Measurements from ENCODE around the gene HOXC13. TPM values are rescaled to one million over a fixed set of nuclear protein-coding genes. Genes with fewer than 3 reads are reported as not detected.

Gene HOXC13
- total and polyA plus RNA-seq, 2 experiments from 2014 or later = 0.10 TPM; not detected in 1

DNA sequence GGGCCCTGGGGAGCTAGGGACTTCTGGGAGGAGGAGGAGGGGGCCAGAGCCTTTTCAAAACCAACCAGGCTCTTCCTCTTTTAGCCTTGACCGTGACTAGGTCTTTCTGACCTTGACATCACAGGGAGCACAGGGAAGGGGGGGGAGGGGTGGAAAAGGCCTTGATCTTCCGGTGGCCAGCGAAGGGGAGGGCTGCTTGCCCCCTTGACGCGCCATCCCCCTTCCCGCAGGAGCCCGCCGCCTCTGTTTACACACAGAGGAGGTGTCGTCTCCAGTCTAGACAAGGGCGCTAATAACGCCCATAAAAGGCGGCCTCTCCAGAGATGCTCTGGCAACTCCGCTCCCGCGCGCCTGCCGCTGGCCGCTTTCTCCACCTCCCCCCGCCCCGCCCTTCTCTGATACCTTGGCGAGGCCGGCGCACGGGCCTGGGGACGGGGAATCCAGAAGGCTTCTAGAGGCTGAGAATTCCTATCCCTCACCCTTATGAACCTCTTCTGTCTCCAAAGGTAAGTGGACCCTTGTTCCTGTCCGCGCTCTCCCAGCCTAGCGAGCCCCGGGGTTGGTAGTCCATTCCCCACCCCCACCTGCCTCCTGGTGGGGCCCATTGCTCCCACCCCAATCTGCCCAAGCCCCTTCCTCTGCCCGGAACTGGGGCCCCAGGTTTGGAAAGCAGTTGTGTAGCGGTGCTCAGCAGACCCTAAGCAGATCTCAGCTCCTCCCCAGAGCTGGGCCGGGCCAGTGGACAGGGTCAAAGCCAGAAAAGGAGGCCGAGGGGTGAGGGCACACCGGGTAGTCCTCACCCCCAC is 11.2 kb downstream of the HOXC13 start:
- H3K36me3 Mint-ChIP-seq (ENCODE audit: low read depth) = peaks cover 3% of the 10 kb centered on the region; the same call in 1 of the 3 replicates
- H2AFZ ChIP-seq = no peak overlapping the region
- H3K4me2 ChIP-seq = peak overlapping the region; percentile 69
- peaks cover 100% of the 10 kb centered on the region for H3K27me3 Mint-ChIP-seq (ENCODE audit: insufficient read depth, low read depth, poor library complexity)
- H4K20me1 ChIP-seq (replicated peaks; ENCODE audit: insufficient read depth) = peaks cover 80% of the 10 kb centered on the region
- H3K36me3 ChIP-seq (ENCODE audit: insufficient read depth) = no peaks in the 10 kb centered on the region
- DNase-seq (ENCODE audit: low spot score) = peak; percentile 81
- TF ChIP-seq EZH2 (IDR thresholded peaks at IDR 0.05; ENCODE audit: low read depth, unreplicated experiment) (peak; percentile 84), STAT1 (IDR thresholded peaks at IDR 0.05; ENCODE audit: unreplicated experiment) (no peak), EZH2phosphoT487 (IDR thresholded peaks at IDR 0.05; ENCODE audit: unreplicated experiment) (peak; percentile 30), NANOG (IDR thresholded peaks at IDR 0.05; ENCODE audit: borderline replicate concordance) (no peak)
- TF ChIP-seq, protein P1, sequence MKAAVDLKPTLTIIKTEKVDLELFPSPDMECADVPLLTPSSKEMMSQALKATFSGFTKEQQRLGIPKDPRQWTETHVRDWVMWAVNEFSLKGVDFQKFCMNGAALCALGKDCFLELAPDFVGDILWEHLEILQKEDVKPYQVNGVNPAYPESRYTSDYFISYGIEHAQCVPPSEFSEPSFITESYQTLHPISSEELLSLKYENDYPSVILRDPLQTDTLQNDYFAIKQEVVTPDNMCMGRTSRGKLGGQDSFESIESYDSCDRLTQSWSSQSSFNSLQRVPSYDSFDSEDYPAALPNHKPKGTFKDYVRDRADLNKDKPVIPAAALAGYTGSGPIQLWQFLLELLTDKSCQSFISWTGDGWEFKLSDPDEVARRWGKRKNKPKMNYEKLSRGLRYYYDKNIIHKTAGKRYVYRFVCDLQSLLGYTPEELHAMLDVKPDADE (IDR thresholded peaks at IDR 0.05) = 0 out of 2 replicates have a peak, but pooled peaks have one; percentile 23
- H3K27me3 ChIP-seq (ENCODE audit: insufficient read depth) = peaks cover 100% of the 10 kb centered on the region
- H3K27ac ChIP-seq (ENCODE audit: low read depth) = no peak overlapping the region
- peaks cover 26% of the 10 kb centered on the region for H3K4me1 Mint-ChIP-seq
- H3K4me3 Mint-ChIP-seq = no peak overlapping the region; the same call in 2 of the 3 replicates
- no peaks in the 10 kb centered on the region for H3K9me2 ChIP-seq (ENCODE audit: insufficient read depth)
- peaks cover 53% of the 10 kb centered on the region for H3F3A ChIP-seq (replicated peaks; ENCODE audit: low read depth)
- H3K4me3 ChIP-seq = peak overlapping the region; percentile 39; the same call in 1 of the 2 replicates
- H3K9me3 Mint-ChIP-seq = peaks cover 3% of the 10 kb centered on the region; the same call in 1 of the 3 replicates
- ATAC-seq = peak; percentile 10
- H3K27ac Mint-ChIP-seq = no peak overlapping the region
- no peaks in the 10 kb centered on the region for H3K79me2 ChIP-seq (replicated peaks; ENCODE audit: insufficient read depth)
- H3K4me1 ChIP-seq (ENCODE audit: insufficient read depth) = peaks cover 31% of the 10 kb centered on the region

DNA sequence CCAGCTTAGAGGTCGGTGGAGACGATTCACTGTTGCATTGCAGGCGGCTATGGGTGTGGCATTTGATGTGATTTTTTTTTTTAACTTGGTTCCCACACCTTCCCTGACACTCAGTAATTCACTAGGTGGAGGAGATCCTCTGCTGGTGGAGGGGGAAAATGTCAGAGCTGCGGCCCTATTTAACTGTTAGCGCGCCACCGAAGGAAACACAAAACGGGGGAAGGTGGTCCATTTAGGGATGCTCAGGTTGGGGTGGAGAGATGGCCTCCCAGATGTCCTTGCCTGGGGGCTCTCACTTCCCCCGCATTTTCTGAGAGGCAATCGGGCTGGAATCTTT is 11.8 kb downstream of the HOXC13 start:
- Histone ChIP-seq H3K79me2 (replicated peaks; ENCODE audit: insufficient read depth) (no peaks in the 10 kb centered on the region), H3K9me2 (ENCODE audit: insufficient read depth) (no peaks in the 10 kb centered on the region), H3K27me3 (ENCODE audit: insufficient read depth) (peaks cover 100% of the 10 kb centered on the region), H2AFZ (no peak overlapping the region), H3K4me2 (peak overlapping the region; percentile 69; the same call in 1 of the 2 replicates), H3K27ac (ENCODE audit: low read depth) (no peak overlapping the region), H3K4me3 (peak overlapping the region; percentile 39; the same call in 1 of the 2 replicates), H3K4me1 (ENCODE audit: insufficient read depth) (peaks cover 31% of the 10 kb centered on the region), H3K36me3 (ENCODE audit: insufficient read depth) (no peaks in the 10 kb centered on the region), H4K20me1 (replicated peaks; ENCODE audit: insufficient read depth) (peaks cover 78% of the 10 kb centered on the region), H3F3A (replicated peaks; ENCODE audit: low read depth) (peaks cover 52% of the 10 kb centered on the region)
- Mint-ChIP-seq H3K36me3 (ENCODE audit: low read depth) (peaks cover 3% of the 10 kb centered on the region; the same call in 1 of the 3 replicates), H3K27ac (no peak overlapping the region), H3K4me3 (no peak overlapping the region), H3K9me3 (peaks cover 3% of the 10 kb centered on the region; the same call in 1 of the 3 replicates), H3K27me3 (ENCODE audit: insufficient read depth, low read depth, poor library complexity) (peaks cover 98% of the 10 kb centered on the region), H3K4me1 (peaks cover 22% of the 10 kb centered on the region)
- DNase-seq (ENCODE audit: low spot score) (no peak), ATAC-seq (no peak)
- peak; percentile 10 for TF ChIP-seq EZH2 (IDR thresholded peaks at IDR 0.05; ENCODE audit: low read depth, unreplicated experiment)
- TF ChIP-seq, protein P1 (IDR thresholded peaks at IDR 0.05) = no peak

All from GM23338 (cell line).